RWPE2 (cell line): ENCODE measurements around the gene ESR2.

Experiments used
- ATAC-seq: fragments of 200-7000 bp; cut with Tn5 transposase; 3 replicates; pipeline ENCODE4 v1.9.1; 2021; ENCODE audit warnings: low read depth
- DNase-seq: peaks from one replicate; pipeline ENCODE4 v3.0.0-alpha.2; 2020; ENCODE audit warnings: low spot score
- H3K27ac ChIP-seq: fragments of 450-650 bp; 2 replicates; pipeline ENCODE4 v1.5.1; 2017; ENCODE audit warnings: mild to moderate bottlenecking; ENCODE audit not compliant: poor library complexity, severe bottlenecking
- H3K27me3 ChIP-seq: fragments of 250-450 bp; sonication (Bioruptor Pico); 2 replicates; pipeline ENCODE4 v1.5.1; 2021; ENCODE audit warnings: mild to moderate bottlenecking, moderate library complexity; ENCODE audit not compliant: insufficient read depth, poor library complexity, severe bottlenecking
- H3K36me3 ChIP-seq: fragments of 250-450 bp; sonication (Bioruptor Pico); 2 replicates; pipeline ENCODE4 v1.5.1; 2020; ENCODE audit warnings: low read depth, mild to moderate bottlenecking, moderate library complexity
- H3K4me1 ChIP-seq: fragments of 250-450 bp; sonication (Bioruptor Pico); 2 replicates; pipeline ENCODE4 v1.5.1; 2021; ENCODE audit warnings: mild to moderate bottlenecking, moderate library complexity; ENCODE audit not compliant: insufficient read depth, poor library complexity, severe bottlenecking
- H3K4me3 ChIP-seq: fragments of 250-450 bp; sonication (Bioruptor Pico); 2 replicates; pipeline ENCODE4 v1.5.1; 2021; ENCODE audit warnings: mild to moderate bottlenecking, moderate library complexity; ENCODE audit not compliant: severe bottlenecking
- H3K9me3 ChIP-seq: fragments of 250-450 bp; sonication (Bioruptor Pico); 2 replicates; pipeline ENCODE4 v1.5.1; 2021; ENCODE audit warnings: mild to moderate bottlenecking, moderate library complexity; ENCODE audit not compliant: severe bottlenecking
- TF ChIP-seq, protein P1 (sequence below): fragments of 450-650 bp; IDR thresholded peaks from one replicate; pipeline ENCODE4 v1.5.1; 2017; ENCODE audit warnings: mild to moderate bottlenecking, moderate library complexity; ENCODE audit not compliant: poor library complexity, severe bottlenecking

ESR2 gene

DNA sequence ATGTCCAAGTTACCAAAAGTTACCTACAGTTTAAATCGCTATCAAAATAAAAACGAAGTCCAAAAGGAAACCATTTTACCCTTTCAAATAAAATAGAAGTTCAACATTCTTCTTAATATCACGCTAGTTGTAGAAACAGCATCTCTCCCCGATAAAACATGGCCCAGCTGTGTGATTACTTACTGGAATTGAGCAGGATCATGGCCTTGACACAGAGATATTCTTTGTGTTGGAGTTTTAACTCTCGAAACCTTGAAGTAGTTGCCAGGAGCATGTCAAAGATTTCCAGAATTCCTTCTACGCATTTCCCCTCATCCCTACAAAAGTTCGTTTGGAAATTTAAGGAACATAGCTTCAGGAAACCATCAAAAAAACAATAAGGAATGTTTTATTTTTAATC is 44.8 kb downstream of the ESR2 start:
- H3K27ac ChIP-seq, result no peak overlapping the region
- TF ChIP-seq, protein P1, sequence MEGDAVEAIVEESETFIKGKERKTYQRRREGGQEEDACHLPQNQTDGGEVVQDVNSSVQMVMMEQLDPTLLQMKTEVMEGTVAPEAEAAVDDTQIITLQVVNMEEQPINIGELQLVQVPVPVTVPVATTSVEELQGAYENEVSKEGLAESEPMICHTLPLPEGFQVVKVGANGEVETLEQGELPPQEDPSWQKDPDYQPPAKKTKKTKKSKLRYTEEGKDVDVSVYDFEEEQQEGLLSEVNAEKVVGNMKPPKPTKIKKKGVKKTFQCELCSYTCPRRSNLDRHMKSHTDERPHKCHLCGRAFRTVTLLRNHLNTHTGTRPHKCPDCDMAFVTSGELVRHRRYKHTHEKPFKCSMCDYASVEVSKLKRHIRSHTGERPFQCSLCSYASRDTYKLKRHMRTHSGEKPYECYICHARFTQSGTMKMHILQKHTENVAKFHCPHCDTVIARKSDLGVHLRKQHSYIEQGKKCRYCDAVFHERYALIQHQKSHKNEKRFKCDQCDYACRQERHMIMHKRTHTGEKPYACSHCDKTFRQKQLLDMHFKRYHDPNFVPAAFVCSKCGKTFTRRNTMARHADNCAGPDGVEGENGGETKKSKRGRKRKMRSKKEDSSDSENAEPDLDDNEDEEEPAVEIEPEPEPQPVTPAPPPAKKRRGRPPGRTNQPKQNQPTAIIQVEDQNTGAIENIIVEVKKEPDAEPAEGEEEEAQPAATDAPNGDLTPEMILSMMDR, result no peak
- H3K9me3 ChIP-seq, result no peaks in the 10 kb centered on the region
- no peaks in the 10 kb centered on the region for H3K36me3 ChIP-seq
- no peak overlapping the region for H3K4me3 ChIP-seq
- peaks cover 11% of the 10 kb centered on the region for H3K4me1 ChIP-seq
- ATAC-seq (no peak), DNase-seq (no peak)
- no peaks in the 10 kb centered on the region for H3K27me3 ChIP-seq

DNA sequence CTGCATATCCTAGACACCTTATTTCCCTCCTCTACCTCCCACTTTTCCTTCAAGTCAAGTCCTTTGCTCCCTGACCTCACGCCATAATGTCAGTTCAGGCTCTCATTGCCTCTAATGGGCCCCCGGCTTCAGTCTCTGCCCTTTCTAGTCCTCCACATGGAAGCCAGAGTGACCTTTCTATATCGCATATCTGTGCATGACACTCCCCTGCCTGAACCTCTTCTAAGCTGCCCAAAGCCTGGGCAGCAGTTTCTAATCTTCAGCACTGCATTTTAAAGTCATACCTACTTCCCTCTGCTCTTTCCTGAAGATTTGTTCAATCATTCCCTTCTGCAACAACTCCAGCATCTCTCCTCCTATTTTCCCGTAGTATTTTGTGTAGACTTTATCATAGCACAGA is 45.5 kb downstream of the ESR2 start:
- DNase-seq (no peak), ATAC-seq (no peak)
- Histone ChIP-seq H3K4me3 (no peak overlapping the region), H3K27me3 (no peaks in the 10 kb centered on the region), H3K4me1 (peaks cover 6% of the 10 kb centered on the region), H3K36me3 (no peaks in the 10 kb centered on the region), H3K27ac (no peak overlapping the region), H3K9me3 (no peaks in the 10 kb centered on the region)
- TF ChIP-seq, protein P1, result no peak

DNA sequence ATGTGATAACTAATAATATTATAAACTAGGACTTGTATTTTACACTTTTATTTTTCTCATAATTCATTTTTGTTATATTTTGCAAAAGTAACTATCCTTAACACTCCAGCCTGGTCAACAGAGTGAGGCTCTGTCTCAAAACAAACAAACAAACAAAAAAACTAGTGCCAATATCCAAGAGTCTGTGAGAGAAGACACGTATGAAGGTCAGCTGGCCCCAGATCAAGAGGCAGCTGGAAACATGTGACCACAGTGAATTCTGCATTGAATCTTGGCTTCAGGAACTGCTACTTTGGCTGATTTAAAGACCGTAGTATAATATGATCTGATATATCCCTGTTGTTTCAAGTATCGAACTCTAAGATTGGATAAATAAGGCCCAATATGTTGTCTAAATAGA is 47.0 kb downstream of the ESR2 start:
- no peak overlapping the region for H3K4me3 ChIP-seq
- TF ChIP-seq, protein P1, result no peak
- DNase-seq (no peak), ATAC-seq (no peak)
- H3K4me1 ChIP-seq, result no peaks in the 10 kb centered on the region
- H3K9me3 ChIP-seq, result no peaks in the 10 kb centered on the region
- no peaks in the 10 kb centered on the region for H3K36me3 ChIP-seq
- no peaks in the 10 kb centered on the region for H3K27me3 ChIP-seq
- H3K27ac ChIP-seq, result no peak overlapping the region

DNA sequence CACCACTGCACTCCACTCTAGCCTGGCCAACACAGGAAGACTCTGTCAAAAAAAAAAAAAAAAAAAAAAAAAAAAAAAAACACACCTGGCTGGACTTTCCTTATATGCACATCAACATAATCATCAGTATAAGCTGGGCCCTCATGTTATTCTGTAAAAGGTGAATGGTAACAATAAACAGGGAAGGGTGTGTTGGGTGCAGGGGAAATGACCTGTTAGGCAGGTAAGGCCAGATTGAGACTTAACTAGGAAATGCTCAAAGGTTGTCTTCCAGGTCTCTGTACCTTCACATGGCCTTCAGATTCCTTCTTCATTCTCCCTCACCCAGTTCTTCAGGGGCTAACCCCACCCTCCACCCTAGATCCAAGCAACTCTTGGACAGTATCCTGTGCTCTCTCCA is 47.5 kb downstream of the ESR2 start:
- H3K36me3 ChIP-seq, result no peaks in the 10 kb centered on the region
- no peak overlapping the region for H3K4me3 ChIP-seq
- TF ChIP-seq, protein P1, result no peak
- ATAC-seq (no peak), DNase-seq (no peak)
- H3K4me1 ChIP-seq, result no peaks in the 10 kb centered on the region
- no peak overlapping the region for H3K27ac ChIP-seq
- no peaks in the 10 kb centered on the region for H3K27me3 ChIP-seq
- no peaks in the 10 kb centered on the region for H3K9me3 ChIP-seq

DNA sequence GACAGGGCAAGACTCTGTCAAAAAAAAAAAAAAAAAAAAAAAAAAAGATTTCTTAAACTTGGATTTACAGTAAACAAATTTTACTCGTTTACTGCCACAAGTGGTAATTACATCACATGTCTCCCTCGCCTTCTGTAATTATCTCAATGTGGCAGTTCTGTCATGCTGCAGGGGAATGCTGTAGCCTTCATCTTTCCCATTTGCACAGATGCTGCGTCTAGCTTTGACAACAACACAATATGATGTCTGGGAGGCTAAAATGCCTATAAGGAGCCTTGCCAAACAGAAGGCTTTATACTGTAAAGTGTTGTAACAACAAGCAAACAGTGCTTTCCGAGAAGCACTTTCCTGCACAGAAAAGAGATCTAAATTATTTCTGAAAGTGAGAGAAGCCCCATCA is 48.7 kb downstream of the ESR2 start:
- Histone ChIP-seq H3K4me3 (no peak overlapping the region), H3K36me3 (no peaks in the 10 kb centered on the region), H3K4me1 (no peaks in the 10 kb centered on the region), H3K27me3 (no peaks in the 10 kb centered on the region), H3K27ac (no peak overlapping the region), H3K9me3 (no peaks in the 10 kb centered on the region)
- DNase-seq (no peak), ATAC-seq (no peak)
- TF ChIP-seq, protein P1, result no peak
